OCI-M1 (cell line): ENCODE data around the gene C6orf132.
"Not testable (repeated sequence)": the region's sequence is repeated elsewhere in the genome, so short reads cannot be mapped to it uniquely, and the experiment has no call there.

ENCODE experiments used
- DNase-seq: peaks from one replicate; lab custom pipeline; 2025; lab: John Stamatoyannopoulos, UW

The C6orf132 gene

GRCh38 chr6:42142118-42142835, at the start of gene C6orf132:
TSS of gene C6orf132 (minus strand) at chr6:42142620. CDS start at chr6:42142444, 176 bp downstream.
- DNase-seq: no peak

GRCh38 chr6:42190554-42191183, 48.2 kb upstream of the C6orf132 start:
- DNase-seq: peak; percentile 32

GRCh38 chr6:42188406-42188805, 46.0 kb upstream of the C6orf132 start:
- no peak for DNase-seq

- DNase-seq: no peak
Observed at GRCh38 chr6:42185597-42185996, 43.2 kb upstream of the C6orf132 start.

- no peak for DNase-seq
Observed at GRCh38 chr6:42184475-42184874, 42.1 kb upstream of the C6orf132 start.

- no peak for DNase-seq
Observed at GRCh38 chr6:42182101-42182500, 39.7 kb upstream of the C6orf132 start.

- no peak for DNase-seq
Observed at GRCh38 chr6:42179945-42180313, 37.5 kb upstream of the C6orf132 start.

- no peak for DNase-seq
Observed at GRCh38 chr6:42179261-42179944, 37.0 kb upstream of the C6orf132 start.

- DNase-seq: no peak
Observed at GRCh38 chr6:42177514-42178364, 35.3 kb upstream of the C6orf132 start.

- DNase-seq: no peak
Observed at GRCh38 chr6:42176981-42177380, 34.6 kb upstream of the C6orf132 start.

GRCh38 chr6:42175860-42176259, 33.4 kb upstream of the C6orf132 start:
- DNase-seq: no peak

GRCh38 chr6:42173101-42173500, 30.7 kb upstream of the C6orf132 start, which contains the start of gene GUCA1A:
TSS of gene GUCA1A (plus strand) at chr6:42173364. CDS start at chr6:42173614, 250 bp downstream.
- DNase-seq: no peak

- no peak for DNase-seq
Observed at GRCh38 chr6:42171813-42172581, 29.6 kb upstream of the C6orf132 start.

GRCh38 chr6:42169780-42170179, 27.4 kb upstream of the C6orf132 start:
- not testable (repeated sequence) for DNase-seq

GRCh38 chr6:42168650-42169049, 26.2 kb upstream of the C6orf132 start:
- no peak for DNase-seq

- DNase-seq: peak; percentile 95
Observed at GRCh38 chr6:42166444-42167141, 24.2 kb upstream of the C6orf132 start.

- DNase-seq: no peak
Observed at GRCh38 chr6:42165016-42165415, 22.6 kb upstream of the C6orf132 start.

- DNase-seq: no peak
Observed at GRCh38 chr6:42163981-42164380, 21.6 kb upstream of the C6orf132 start.

GRCh38 chr6:42162812-42163211, 20.4 kb upstream of the C6orf132 start:
- no peak for DNase-seq

- no peak for DNase-seq
Observed at GRCh38 chr6:42162384-42162783, 20.0 kb upstream of the C6orf132 start.
